CD4-positive, alpha-beta T cell treated with Interleukin-4 for 4 hours (primary cell): ENCODE results near the gene HECTD4.
"Not testable (repeated sequence)": the region's sequence is repeated elsewhere in the genome, so short reads cannot be mapped to it uniquely, and the experiment has no call there.

Source experiments
- DNase-seq: peaks from one replicate; pipeline ENCODE4 v3.0.0-alpha.2; 2020

Gene HECTD4

DNA sequence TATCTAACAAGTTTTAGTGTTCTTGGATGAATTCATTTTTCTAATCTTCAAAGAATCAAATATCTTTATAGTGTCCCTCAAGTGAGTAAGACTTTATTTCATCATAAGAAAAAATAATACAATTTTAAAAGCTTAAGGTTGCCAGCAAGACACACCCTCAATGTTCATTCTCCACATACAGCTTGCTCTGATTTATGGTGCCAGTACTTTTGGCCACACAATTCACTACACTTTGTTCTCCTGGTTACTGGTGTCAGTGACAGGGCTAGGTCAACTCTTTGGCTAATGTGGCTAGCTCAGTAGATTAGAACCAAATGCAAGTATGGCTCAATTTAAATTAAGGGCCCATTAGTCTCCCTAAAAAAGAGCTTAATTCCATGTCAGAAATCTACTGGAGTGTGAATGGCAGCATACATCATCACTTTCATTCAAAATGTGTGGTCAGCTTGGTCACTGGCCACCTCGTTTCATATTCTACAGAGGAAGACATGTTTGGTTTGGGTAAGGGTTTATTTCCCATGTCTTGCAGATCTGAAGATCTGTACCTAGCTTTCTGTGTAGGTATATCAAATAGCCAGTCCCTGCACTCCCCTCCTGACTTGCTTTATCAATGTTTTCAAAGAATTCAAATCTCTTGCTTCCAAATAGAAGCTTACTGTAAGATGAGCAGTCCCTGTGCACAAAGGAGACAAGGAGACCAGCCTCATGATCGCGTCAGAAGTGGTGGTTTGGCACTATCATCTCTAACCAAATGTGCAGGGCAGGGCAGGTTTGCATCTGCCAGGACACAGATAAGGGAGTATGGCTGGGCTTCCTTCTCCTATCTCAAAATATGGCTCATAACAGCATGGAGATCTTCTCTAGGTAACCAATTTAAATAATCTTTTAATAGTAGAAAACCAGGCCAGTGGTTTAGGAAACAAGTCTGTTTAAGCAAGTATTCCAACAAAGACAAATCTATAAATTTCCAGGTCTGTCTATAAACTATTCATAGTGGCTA is 31.3 kb downstream of the HECTD4 start:
- DNase-seq: no peak

DNA sequence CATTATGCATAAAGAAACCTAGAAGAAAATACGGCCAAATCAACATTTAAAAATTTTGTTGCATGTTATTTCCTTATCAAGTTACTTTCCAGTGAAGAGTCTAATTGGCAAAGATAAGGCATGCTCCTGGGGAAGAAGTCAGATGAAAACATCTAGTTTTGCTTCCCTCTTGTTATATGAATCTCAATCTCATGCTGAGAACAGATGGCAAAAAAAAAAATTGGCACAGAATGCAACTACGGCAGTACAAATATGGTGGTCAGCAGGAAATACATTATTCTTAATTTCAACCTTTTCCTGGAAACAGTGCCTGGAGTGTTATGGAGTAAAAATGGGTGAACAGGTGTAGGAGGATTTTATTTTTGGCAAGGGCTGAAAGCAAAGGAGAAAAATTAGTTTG is 32.8 kb downstream of the HECTD4 start:
- no peak for DNase-seq

DNA sequence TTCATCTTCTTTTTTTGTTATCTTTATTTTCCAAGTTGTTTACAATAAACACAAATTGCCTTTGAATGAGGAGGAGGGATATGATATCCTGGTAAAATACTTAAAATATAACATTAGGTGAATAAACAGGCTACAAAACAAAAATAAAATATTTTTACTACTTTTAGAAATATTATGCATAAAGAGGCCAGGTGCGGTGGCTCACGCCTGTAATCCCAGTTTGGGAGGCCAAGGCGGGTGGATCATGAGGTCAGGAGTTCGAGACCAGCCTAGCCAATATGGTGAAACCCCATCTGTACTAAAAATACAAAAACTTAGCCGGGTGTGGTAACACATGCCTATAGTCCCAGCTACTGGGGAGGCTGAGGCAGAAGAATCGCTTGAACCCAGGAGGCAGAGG is 33.3 kb downstream of the HECTD4 start:
- DNase-seq: not testable (repeated sequence)

DNA sequence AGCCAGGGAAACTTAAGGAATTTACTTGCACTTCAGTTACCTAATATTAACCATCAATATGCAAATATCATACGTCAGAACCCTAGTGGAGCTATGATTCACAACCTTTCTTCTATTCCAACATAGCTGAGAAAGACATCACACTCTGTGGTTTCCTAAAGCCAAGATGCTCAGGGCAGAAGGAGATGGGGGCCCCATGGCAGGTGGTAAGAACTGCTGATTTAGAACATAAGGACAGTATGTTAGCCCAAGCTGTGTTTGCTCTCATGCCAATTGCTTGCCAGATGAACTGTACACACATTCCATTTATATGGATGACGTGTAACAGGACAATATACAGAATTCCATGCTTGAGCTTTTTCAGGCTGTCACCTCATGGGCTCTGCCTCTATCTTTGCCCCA is 34.6 kb downstream of the HECTD4 start:
- DNase-seq: no peak

DNA sequence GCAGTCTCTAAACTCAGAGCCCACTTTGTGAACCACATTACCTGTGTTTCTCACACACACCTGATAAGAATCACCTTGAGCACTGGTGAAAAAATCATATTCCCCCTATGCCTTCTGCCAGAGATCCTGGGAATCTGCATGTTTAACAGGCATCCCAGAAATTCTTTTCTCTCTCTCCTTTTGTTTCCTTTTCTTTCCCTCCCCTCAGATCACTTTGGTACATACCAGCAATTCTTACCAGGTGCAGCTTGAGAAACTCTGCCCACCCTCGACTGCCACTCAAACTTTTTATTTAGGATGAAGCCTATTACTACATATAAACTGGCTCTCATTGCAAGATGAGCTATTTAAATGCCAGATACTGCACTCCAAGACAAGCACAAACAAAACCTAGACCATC is 36.0 kb downstream of the HECTD4 start:
- DNase-seq: no peak

DNA sequence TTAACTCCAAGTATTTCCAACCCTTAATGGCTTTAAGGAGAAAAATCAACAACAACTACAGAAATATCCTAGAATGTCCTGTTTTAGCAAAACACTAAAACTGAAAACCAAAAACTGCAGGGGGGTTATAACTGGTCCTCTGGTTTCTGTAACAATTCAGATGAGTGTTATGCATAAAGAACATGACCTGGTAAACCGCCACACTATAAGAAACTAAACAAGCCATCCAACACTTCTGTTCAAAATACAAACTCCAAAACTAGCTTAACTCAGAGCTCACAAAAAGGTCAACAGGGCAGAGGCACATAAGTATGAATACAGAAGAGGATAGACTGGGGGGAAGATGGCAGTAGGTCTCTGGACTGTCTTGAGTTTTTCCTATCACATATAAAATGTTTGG is 38.0 kb downstream of the HECTD4 start:
- DNase-seq: no peak

DNA sequence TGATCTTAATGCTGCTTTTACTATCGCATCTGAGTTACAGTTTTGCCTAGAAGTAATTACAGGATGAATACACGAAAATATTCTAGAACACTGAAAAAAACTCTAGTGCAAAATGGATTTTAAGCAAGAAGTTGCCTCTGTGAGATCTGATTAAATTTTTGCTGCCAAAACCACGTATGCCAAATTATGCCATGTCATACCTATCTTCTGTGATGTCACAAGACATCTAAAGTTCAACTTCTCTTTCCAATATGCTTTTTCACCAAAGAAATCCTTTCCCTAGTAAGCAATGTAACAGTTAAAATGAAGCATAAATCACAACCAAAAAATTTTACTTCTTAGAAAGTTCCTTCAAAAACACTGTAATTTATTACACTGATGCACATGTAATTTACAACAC is 39.6 kb downstream of the HECTD4 start:
- DNase-seq: no peak

DNA sequence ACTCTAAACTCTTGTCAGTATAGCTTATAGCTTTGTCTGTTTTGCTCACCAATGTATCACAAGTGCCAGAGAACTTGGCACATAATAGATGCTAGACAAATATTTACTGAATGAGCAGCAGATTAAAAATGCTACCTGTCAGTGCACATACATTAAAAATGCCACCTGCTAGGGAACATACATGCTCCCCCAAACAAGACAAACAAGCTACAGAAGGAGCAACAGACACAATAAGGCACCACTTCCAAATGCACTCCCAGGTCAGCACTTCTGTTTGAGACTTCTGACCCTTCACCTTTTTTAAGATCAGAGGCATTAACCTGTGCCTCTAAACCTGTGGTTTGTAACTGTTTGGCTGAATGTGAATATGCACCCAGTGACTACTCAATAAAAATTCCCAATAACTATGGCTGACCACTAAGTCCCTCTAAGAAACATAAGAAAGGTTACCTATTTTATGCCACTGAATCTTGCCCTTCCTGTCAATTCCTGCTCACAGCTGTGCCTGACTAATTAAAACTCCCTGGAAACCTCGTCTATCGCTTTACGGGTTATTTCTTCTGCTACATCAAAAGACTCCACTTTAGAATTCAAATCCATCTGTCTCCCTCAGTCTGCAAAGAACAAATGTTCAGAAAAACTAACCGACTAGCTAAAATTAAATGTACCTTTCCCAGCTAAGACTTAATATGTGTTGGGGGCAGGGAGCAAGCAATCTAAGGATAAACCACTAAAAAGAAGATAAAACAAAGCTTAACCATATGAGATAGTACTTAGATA is 41.0 kb downstream of the HECTD4 start:
- no peak for DNase-seq

DNA sequence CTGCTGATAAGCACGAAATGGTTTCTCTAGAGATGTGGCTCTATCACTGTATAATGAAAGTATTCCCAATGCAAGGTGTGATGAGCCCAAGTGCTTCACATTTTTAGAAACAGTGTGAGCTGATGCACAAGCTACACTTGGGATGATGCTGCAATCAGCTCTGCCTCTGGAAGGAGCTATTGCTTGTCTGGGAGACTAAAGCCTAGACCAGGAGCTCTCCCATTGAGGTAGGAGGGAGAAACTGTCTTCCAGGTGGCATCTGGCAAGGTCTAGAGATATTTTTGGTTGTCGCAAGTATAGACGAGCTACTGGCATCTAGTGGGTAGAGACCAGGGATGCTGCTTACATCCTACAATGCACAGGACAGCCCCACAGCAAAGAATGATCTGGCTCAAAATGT is 42.0 kb downstream of the HECTD4 start:
- no peak for DNase-seq

DNA sequence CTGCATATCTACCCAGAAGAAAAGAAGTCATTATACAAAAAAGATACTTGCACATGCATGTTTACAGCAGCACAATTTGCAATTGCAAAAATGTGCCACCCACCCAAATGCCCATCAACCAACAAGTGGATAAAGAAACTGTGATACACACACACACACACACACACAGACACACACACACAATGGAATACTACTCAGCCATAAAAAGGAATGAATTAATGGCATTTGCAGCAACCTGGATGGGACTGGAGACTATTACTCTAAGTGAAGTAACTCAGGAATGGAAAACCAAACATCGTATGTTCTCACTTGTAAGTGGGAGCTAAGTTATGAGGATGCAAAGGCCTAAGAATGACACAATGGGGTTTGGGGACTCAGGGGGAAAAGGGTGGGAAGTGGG is 47.2 kb downstream of the HECTD4 start:
- DNase-seq: not testable (repeated sequence)

DNA sequence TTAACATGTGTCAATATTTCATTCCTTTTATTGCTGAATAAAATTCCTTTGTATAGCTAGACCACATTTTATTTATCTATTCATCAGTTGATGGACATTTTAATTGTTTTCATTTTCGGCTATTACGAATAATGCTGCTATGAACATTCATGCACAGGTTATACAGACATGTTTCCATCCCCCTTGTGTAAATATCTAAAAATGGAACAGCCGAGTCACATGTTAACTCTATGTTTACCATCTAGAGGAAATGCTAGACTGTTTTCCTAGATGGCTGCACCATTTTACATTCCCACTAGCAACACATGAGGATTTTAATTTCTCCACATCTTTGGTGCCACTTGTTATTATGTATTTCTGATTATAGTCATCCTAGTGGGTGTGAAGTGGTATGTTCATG is 49.2 kb downstream of the HECTD4 start:
- no peak for DNase-seq

DNA sequence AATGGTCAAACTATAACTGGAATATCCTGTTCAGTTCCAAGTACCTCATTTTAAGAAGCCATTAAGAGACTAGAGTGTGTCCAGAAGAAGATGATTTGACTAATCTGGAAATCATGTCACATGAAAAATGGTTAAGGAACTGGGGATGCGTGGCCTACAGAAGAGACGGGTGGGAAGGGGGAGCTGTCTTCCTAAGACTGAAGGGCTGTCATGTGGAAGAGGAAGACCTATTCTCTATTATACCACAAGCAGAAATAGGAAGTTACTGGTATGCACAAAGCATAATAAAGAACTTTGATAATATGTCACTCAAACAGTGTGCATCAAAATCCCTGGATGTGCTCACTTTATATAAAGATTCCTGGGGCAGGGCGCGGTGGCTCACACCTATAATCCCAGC is 50.3 kb downstream of the HECTD4 start:
- no peak for DNase-seq

DNA sequence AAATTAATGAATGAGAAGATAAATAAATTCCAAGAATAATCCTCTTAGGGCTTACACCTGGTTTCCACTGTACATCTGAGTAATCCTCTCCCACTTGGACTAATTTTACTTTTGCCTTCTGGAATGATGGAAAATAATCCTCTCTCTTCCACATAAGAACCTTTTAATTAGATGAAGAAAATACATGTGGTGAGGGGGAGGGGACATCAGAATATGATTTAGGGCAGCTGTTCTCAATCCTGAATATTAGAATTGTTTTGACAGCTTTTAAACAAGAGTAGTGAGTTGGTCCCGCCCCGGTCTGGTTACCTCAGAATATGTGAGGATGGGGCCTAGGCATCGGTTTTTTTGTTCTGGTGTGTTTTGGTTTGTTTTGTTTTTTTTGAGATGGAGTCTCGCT is 51.5 kb downstream of the HECTD4 start:
- DNase-seq: no peak

DNA sequence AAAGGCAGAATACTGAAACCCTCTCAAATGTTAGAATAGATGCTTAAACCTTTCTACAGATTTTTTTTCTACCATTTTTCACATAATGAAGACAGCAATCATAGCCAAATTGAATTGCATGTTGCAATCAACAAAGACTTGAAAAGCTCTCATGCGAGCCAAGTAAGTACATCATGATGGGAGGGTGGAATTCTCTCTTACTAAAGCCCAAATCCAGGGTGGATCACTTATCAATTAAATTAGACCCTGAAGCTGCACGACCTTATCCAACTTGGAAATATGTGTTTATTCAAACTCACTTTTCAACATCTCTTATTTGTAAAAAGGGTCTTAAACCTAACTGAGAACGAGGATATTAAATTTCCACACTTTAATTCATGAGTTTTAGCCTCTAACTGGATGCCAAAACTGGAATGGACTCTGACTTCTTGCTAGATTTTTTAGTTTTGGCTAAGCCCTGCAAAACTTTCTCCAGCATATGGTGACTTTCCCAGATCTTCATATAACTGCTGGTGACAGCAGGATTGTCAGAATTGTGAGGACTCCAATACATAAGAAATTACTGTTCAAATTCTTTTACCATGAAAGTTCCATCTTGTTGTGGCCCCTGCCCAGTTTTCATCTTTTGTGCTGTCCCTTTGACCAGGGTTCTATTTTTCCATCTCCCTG is 53.6 kb downstream of the HECTD4 start:
- no peak for DNase-seq

DNA sequence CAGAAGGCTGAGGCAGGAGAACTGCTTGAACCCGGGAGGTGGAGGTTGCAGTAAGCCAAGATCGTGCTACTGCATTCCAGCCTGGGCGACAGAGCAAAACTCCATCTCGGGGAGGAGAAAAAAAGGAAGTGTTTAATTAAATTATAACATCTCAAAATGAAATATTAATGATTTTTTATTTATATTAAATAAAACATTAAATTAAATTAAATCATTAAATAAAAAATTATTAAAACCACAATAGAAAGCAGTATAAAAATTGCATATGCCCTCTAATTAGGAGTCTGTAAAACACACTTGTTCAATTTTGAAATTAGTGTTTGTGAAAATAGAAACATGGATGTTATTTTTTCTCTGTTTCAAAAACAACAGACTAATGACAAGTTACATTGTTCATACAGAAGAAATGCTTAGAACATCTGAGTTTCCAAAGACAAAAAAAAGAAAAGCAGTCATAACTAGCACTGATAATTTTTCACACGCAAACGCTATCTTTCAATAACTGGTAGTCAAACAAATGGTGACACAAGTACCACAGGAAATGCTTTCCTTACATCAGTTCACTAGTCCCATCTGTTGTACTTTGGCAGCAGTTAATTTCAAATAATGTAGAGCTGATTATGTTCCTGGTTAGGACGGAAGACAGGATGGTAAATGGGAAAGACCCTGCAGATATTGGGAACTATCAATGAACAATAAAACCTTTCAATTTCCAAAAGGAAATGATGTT is 54.9 kb downstream of the HECTD4 start:
- DNase-seq: no peak

DNA sequence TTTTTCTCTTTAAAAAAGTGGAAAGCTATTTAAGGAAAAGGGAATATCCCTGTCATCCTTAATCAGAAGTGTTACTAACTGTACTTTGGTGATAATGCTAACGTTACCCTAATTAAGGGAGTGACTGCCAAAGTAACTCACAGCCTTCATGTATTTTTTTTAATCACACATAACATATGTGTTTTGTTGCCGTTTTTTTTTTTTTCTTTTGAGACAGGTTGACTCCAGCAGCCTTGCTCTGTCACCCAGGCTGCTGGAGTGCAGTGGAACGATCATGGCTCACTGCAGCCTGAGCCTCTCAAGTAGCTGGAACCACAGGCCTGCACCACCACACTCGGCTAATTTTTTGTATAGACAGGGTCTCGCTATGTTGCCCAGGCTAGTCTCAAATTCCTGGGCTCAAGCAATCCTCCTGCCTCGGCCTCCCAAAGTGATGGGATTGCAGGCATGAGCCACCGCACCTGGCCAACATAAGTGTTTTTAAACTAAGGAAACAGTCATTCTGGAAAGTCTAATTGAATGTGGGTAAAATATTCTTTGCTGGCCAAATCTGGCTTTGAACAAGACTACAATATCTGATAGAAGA is 56.5 kb downstream of the HECTD4 start:
- DNase-seq: no peak

DNA sequence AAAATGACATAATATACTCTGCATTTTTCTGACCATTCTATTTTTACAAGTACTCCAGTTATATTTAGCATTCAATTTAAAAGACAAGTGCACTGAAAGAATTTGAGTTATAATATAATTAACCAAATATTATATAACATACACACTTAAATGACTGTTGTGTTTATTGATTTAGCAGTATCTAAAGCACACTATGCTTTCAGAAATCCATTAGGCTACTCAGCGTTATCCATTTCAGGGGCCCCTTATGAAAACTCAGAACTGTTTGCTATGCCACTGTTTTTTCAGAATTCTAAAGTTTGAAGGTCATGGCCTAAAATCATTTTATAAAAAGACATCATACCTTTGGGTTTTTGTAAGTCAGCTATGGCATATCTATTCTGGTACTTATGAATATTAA is 57.1 kb downstream of the HECTD4 start:
- no peak for DNase-seq

DNA sequence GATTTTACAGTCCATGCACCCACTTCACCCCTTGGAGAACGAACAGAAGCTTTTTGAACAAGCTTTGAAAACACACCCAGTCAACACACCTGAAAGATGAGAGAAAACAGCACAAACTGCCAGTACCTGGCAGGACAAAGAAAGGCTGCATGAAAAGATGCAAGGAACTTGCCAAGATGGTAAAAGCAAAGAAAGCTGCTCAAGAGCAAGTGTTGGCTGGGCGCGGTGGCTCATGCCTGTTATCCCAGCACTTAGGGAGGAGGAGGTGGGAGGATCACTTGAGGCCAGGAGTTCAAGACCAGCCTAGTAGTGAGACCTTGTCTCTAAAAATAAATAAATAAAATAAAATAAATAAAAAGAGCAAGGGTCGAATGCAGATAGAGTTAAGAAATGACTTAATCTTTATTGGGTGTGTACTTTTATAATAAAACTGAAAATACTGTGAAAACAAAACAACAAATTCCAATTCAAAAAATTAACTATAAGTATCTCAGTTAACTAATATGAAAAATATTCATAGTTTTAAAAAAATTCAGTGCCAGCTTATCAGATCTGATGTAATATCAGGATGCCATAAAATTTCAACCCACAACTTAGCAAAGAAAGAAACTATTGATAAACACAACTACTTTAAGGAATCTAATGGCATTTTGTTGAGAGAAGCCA is 59.2 kb downstream of the HECTD4 start:
- DNase-seq: no peak

DNA sequence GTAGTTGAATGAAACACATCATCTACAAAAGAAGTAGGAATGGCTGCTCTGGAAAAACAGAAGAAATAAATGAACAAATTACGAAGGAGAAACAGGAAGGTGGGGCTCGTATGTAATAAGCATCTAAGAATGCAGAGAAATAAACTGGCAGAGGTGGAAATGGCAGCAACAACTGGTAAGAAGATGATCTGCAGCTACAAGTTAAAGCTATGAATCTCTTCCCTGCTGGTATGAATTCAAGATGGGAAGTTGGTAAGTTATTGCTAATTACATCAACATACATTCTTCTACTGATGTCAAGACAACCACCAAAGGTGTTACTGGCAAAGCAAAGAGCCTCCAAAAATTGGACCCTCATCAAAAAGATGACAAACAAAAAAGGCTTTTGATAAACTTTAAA is 59.8 kb downstream of the HECTD4 start:
- no peak for DNase-seq

DNA sequence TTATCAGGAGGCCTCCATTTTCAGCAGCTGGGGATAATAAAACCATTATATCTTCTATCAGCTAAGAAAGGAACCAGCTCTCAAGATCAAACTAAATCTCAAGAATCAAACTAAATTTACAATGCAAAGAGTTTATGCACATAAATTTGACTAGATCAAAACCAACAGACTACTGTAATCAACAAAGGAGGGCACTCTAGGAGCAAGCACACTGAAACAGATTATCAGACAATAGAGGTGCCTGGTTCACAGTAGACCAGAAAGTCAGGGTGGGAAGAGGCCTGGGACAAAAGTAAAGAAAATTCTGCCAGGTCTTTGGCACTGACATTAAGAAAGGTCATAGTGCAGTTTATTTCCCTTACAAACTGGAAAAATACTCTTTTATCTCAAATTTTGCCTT is 61.0 kb downstream of the HECTD4 start:
- no peak for DNase-seq

DNA sequence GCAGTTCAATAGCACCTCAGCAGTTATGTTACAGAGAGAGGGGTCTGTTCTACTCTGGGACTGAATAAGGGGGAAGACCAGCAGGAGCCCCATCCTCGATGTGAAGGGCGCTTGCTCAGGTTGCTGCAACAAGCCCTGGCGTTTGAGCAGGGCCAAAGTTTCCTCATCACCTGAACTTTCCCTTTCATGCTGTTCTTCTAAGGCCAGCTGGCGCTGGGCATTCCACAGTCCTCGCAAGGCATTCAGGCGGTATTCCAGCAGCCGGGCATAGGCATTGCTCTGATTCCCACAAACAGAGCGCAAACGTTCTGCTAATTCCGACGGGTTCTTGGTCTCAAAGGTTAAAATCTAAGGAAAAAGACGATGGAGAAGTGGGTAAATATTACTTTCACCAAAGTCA is 62.8 kb downstream of the HECTD4 start:
- DNase-seq: no peak

DNA sequence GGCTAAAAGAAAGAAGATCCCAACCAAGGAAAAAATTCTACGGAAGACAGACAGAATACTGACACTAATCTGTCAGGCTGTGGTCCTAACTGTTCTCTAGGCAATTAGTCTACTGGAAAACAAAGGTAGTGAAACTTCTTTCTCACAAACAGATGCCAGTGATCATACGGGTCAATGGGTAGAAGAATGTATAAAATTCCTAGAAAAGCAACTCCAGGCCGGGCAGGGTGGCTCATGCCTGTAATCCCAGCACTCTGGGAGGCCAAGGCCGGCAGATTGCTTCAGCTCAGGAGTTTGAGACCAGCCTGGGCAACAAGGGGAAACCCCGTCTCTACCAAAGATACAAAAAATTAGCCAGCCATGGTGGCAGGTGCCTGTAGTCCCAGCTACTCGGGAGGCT is 64.8 kb downstream of the HECTD4 start:
- DNase-seq: no peak
